ENCODE data around the gene TRPV5.
"Not testable (repeated sequence)": the region's sequence is repeated elsewhere in the genome, so short reads cannot be mapped to it uniquely, and the experiment has no call there.

Gene TRPV5

GRCh38 chr7:142933624-142934023 is at the start of gene TRPV5:
TSS of gene TRPV5 (minus strand) at chr7:142933746. CDS start at chr7:142933459, 287 bp downstream.
- no peak for DNase-seq

- DNase-seq = not testable (repeated sequence)
These were observed 44.9 kb upstream of the TRPV5 start for GRCh38 chr7:142978402-142978801.

- no peak for DNase-seq
These were observed 41.1 kb upstream of the TRPV5 start for GRCh38 chr7:142974626-142975025.

- no peak for DNase-seq
These were observed 35.6 kb upstream of the TRPV5 start for GRCh38 chr7:142969183-142969582.

- DNase-seq = no peak
These were observed 34.7 kb upstream of the TRPV5 start for GRCh38 chr7:142968229-142968628.

GRCh38 chr7:142964502-142965246 is 31.1 kb upstream of the TRPV5 start:
- DNase-seq = no peak

GRCh38 chr7:142963993-142964392 is 30.4 kb upstream of the TRPV5 start:
- no peak for DNase-seq

GRCh38 chr7:142962991-142963390 is 29.4 kb upstream of the TRPV5 start:
- no peak for DNase-seq

- no peak for DNase-seq
These were observed 28.7 kb upstream of the TRPV5 start, which contains the start of gene KEL for GRCh38 chr7:142961973-142962926. TSS of gene KEL (minus strand) at chr7:142962363. CDS start at chr7:142962206, 157 bp downstream.

GRCh38 chr7:142961595-142961972 is 28.0 kb upstream of the TRPV5 start:
- no peak for DNase-seq

- no peak for DNase-seq
These were observed 27.5 kb upstream of the TRPV5 start for GRCh38 chr7:142960955-142961512.

GRCh38 chr7:142959202-142959601 is 25.7 kb upstream of the TRPV5 start:
- DNase-seq = no peak

- no peak for DNase-seq
These were observed 24.2 kb upstream of the TRPV5 start for GRCh38 chr7:142957723-142958122.

GRCh38 chr7:142956951-142957623 is 23.5 kb upstream of the TRPV5 start:
- DNase-seq = no peak

- no peak for DNase-seq
These were observed 21.2 kb upstream of the TRPV5 start for GRCh38 chr7:142954680-142955268.

GRCh38 chr7:142950235-142950634 is 16.7 kb upstream of the TRPV5 start:
- no peak for DNase-seq

- no peak for DNase-seq
These were observed 15.1 kb upstream of the TRPV5 start for GRCh38 chr7:142948603-142949002.

GRCh38 chr7:142945001-142945400 is 11.5 kb upstream of the TRPV5 start:
- DNase-seq = no peak

- no peak for DNase-seq
These were observed 10.2 kb upstream of the TRPV5 start for GRCh38 chr7:142943706-142944268.

- no peak for DNase-seq
These were observed 9.2 kb upstream of the TRPV5 start for GRCh38 chr7:142942746-142943145.

GRCh38 chr7:142941541-142941940 is 8.0 kb upstream of the TRPV5 start:
- DNase-seq = no peak

- DNase-seq = no peak
These were observed 7.5 kb upstream of the TRPV5 start for GRCh38 chr7:142940966-142941535.

Measured in activated T-cell treated with anti-CD3 and anti-CD28 coated beads, Interleukin-2, amount 50 U/mL, for 1 hour (primary cell).